Uterus (tissue), 4 donors: ENCODE results near the gene ATF6. TPM values are rescaled to one million over a fixed set of nuclear protein-coding genes. Genes with fewer than 3 reads are reported as not detected.

Source experiments
- DNase-seq, 2 donors: peaks; one replicate each; pipeline ENCODE4 v3.0.0-alpha.2; 2019 to 2020
- H3K27ac ChIP-seq, 2 donors: fragments of 200-600 bp; sonication (generic); 1 replicate in 1 of 2; 2 replicates in 1 of 2; pipeline ENCODE4 v1.5.1; 2016 to 2018
- H3K27me3 ChIP-seq, 2 donors: fragments of 200-600 bp; sonication (generic); one replicate each; pipeline ENCODE4 v1.5.1; 2018 to 2019; ENCODE audit warnings: control low read depth in 1 of 2
- H3K36me3 ChIP-seq, 2 donors: fragments of 200-600 bp; sonication (generic); one replicate each; pipeline ENCODE4 v1.5.1; 2019; ENCODE audit warnings: control low read depth in 1 of 2
- H3K4me1 ChIP-seq, 2 donors: fragments of 200-600 bp; sonication (generic); one replicate each; pipeline ENCODE4 v1.5.1; 2018 to 2019; ENCODE audit warnings: control low read depth in 1 of 2
- H3K4me3 ChIP-seq, 2 donors: fragments of 200-600 bp; sonication (generic); 1 replicate in 1 of 2; 2 replicates in 1 of 2; pipeline ENCODE4 v1.5.1; 2018 to 2019; ENCODE audit warnings: mild to moderate bottlenecking in 1 of 2
- H3K9me3 ChIP-seq, 2 donors: fragments of 200-600 bp; sonication (generic); one replicate each; pipeline ENCODE4 v1.5.1; 2019; ENCODE audit warnings: control low read depth in 1 of 2
- CTCF ChIP-seq, 4 experiments: fragments of 200-600 bp in 2 of 4; fragments of 450-650 bp in 2 of 4; sonication (generic) in 2 of 4; IDR thresholded peaks; one replicate each; pipeline ENCODE4 v1.5.1; 2016 to 2019; ENCODE audit warnings: antibody characterized with exemption in 4 of 4, mild to moderate bottlenecking in 2 of 4, moderate library complexity in 1 of 4
- POLR2A ChIP-seq, 2 donors: fragments of 450-650 bp; IDR thresholded peaks; one replicate each; pipeline ENCODE4 v1.6.1; 2016; ENCODE audit warnings: antibody characterized with exemption in 2 of 2, mild to moderate bottlenecking in 1 of 2, moderate library complexity in 1 of 2
- intact Hi-C: fragments of 100-400 bp; cut with DNase I; formaldehyde crosslinking; loops from one replicate; pipeline ENCODE4 v1.15.1; 2023; ENCODE audit warnings: low total_unique reads
- total RNA-seq, 4 donors: library from RNA; depleted of rRNA in 3 of 4; stranded (reverse); fragments of >200 nt in 3 of 4; gene quantifications; one replicate each; pipeline versions ENCODE4 v1.1.0 to v1.2.4, GENCODE V29; 2014 to 2023
- donor health status: DM: yes; HTN: yes; CAD: no.

ATF6 gene
- total RNA-seq, 4 donors from 2014 or later: 16.2 to 37.7 (median 30.0) TPM

GRCh38 chr1:162000053-162000420 lies 233.9 kb downstream of the ATF6 start:
- no peaks in the 10 kb centered on the region for H3K4me1 ChIP-seq
- H3K4me3 ChIP-seq: no peak overlapping the region
- intact Hi-C loops: no loop called here
- no peaks in the 10 kb centered on the region for H3K36me3 ChIP-seq
- TF ChIP-seq CTCF (IDR thresholded peaks at IDR 0.05): no peak
- TF ChIP-seq POLR2A (IDR thresholded peaks at IDR 0.05): no peak
- no peaks in the 10 kb centered on the region for H3K27me3 ChIP-seq
- H3K27ac ChIP-seq: no peak overlapping the region
- DNase-seq: no peak
- H3K9me3 ChIP-seq: no peaks in the 10 kb centered on the region

DNA sequence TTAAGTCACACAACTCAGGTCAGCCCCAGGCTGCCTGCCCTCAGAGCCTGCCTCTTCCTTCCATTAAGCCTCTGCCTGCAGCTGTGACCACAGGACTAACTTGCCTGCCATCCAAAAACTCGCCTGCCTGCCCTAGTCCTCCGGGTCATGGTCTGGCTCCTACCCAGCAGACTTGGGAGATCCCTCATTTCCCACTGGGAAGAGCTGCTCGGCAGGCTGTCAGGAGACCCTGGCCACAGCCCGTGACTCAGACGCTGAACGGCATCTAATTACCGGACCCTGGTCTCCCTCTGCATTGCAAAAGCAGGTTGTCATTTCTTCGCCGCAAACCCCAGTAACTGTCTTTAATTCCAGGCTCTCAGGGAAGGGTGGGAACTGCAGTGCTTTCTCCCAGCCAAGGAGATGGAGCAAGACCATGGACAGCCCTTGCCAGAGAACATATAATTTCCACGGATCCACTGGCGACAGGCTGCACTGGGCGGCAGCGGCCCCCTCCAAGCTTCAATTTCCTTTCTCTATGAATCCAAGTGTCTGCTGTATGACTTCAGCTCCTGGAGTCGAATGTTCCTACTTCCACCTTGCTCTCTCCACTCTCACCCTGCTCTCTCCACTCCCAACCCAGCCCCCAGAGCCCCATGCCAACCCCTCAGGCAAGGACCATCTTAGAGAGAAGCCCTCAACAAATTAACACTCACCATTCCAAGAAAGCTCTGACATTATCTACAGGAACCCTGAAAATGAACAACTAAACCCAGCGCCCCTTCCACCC lies 237.1 kb downstream of the ATF6 start:
- no peaks in the 10 kb centered on the region for H3K4me1 ChIP-seq
- no peaks in the 10 kb centered on the region for H3K27me3 ChIP-seq
- peak; percentile 31 to 54 for DNase-seq
- intact Hi-C loops: no loop called here
- H3K27ac ChIP-seq: peak overlapping the region; percentile 15 to 54
- H3K9me3 ChIP-seq: no peaks in the 10 kb centered on the region
- TF ChIP-seq CTCF (IDR thresholded peaks at IDR 0.05) (no peak), POLR2A (IDR thresholded peaks at IDR 0.05) (no peak)
- no peak overlapping the region for H3K4me3 ChIP-seq
- no peaks in the 10 kb centered on the region for H3K36me3 ChIP-seq

DNA sequence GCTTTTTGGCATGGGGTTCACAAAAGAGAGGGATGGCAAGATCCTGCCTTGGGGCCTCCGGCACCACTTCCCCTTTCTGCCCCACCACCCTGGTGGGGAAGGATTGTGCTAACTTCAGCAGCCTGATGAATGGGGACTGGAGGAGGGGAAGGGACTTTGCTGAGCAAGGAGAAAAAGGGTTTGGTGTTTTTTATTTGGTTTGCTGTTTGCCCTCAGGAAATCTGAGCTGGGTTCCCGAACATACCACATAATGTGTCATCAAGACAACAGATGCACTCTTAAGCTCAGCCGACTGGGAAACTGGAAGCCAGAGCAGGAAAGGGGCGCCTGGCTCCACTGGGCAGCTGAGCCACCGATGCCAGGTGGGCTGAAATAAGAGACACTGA lies 237.7 kb downstream of the ATF6 start:
- no peak for DNase-seq
- Histone ChIP-seq H3K27me3 (no peaks in the 10 kb centered on the region), H3K9me3 (no peaks in the 10 kb centered on the region), H3K4me3 (no peak overlapping the region), H3K4me1 (no peaks in the 10 kb centered on the region), H3K36me3 (no peaks in the 10 kb centered on the region), H3K27ac (peak overlapping the region in 1 of 2 donors; percentile 54)
- TF ChIP-seq CTCF (IDR thresholded peaks at IDR 0.05): no peak
- no peak for TF ChIP-seq POLR2A (IDR thresholded peaks at IDR 0.05)
- intact Hi-C loops: no loop called here

GRCh38 chr1:162004441-162004950 lies 238.4 kb downstream of the ATF6 start:
- intact Hi-C loops: no loop called here
- no peak for DNase-seq
- H3K27me3 ChIP-seq: no peaks in the 10 kb centered on the region
- no peaks in the 10 kb centered on the region for H3K9me3 ChIP-seq
- no peaks in the 10 kb centered on the region for H3K36me3 ChIP-seq
- H3K4me3 ChIP-seq: no peak overlapping the region
- no peak overlapping the region for H3K27ac ChIP-seq
- no peaks in the 10 kb centered on the region for H3K4me1 ChIP-seq
- no peak for TF ChIP-seq CTCF (IDR thresholded peaks at IDR 0.05)
- TF ChIP-seq POLR2A (IDR thresholded peaks at IDR 0.05): no peak

DNA sequence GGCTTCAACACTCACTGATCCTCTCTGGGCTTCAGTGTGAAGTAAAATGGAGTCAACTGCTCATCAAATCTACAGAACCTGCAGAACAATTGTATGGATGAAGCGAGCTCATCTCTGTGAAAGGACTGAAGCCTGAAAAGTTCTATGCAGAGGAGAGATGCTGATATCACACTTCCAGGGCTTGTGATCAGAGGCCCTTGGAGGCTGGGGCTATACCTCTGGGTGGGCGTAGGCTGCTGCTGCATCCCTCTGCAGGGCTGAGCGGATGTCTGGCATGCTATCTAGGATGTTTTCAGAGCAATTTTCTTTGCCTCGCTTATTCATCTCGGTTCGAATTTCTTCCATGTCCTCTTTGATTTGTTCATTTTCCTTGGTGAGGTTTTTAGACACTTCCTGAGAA lies 240.0 kb downstream of the ATF6 start:
- H3K4me3 ChIP-seq: no peak overlapping the region
- no peaks in the 10 kb centered on the region for H3K36me3 ChIP-seq
- DNase-seq: no peak
- no peak overlapping the region for H3K27ac ChIP-seq
- intact Hi-C loops: no loop called here
- no peaks in the 10 kb centered on the region for H3K27me3 ChIP-seq
- H3K9me3 ChIP-seq: no peaks in the 10 kb centered on the region
- no peaks in the 10 kb centered on the region for H3K4me1 ChIP-seq
- TF ChIP-seq POLR2A (IDR thresholded peaks at IDR 0.05) (no peak), CTCF (IDR thresholded peaks at IDR 0.05) (no peak)
